HG03460 (cell line): ENCODE measurements around the gene ALDH4A1.

Experiments used
- ATAC-seq: cut with Tn5 transposase; IDR thresholded peaks from one replicate; pipeline ENCODE4 v1.9.1; 2021; ENCODE audit not compliant: unreplicated experiment

ALDH4A1 gene

GRCh38 chr1:18922848-18923755 lies 20.7 kb upstream of the ALDH4A1 start:
- no peak for ATAC-seq

GRCh38 chr1:18922319-18922726 lies 20.0 kb upstream of the ALDH4A1 start:
- no peak for ATAC-seq

GRCh38 chr1:18921516-18922251 lies 19.3 kb upstream of the ALDH4A1 start:
- ATAC-seq = no peak

GRCh38 chr1:18920931-18921330 lies 18.6 kb upstream of the ALDH4A1 start:
- ATAC-seq = no peak

- ATAC-seq = no peak
Measured at GRCh38 chr1:18919956-18920355, 17.6 kb upstream of the ALDH4A1 start.

- no peak for ATAC-seq
Measured at GRCh38 chr1:18919197-18919905, 17.0 kb upstream of the ALDH4A1 start.

- ATAC-seq = no peak
Measured at GRCh38 chr1:18918417-18918816, 16.1 kb upstream of the ALDH4A1 start.

GRCh38 chr1:18917071-18917799 lies 14.9 kb upstream of the ALDH4A1 start:
- ATAC-seq = no peak

GRCh38 chr1:18915341-18915740 lies 13.0 kb upstream of the ALDH4A1 start:
- no peak for ATAC-seq

- ATAC-seq = no peak
Measured at GRCh38 chr1:18913065-18913835, 10.9 kb upstream of the ALDH4A1 start.

- ATAC-seq = no peak
Measured at GRCh38 chr1:18912550-18912949, 10.2 kb upstream of the ALDH4A1 start.

GRCh38 chr1:18908911-18909771 lies 6.8 kb upstream of the ALDH4A1 start:
- ATAC-seq = no peak

- no peak for ATAC-seq
Measured at GRCh38 chr1:18907917-18908845, 5.8 kb upstream of the ALDH4A1 start.

GRCh38 chr1:18907021-18907916 lies 4.9 kb upstream of the ALDH4A1 start:
- no peak for ATAC-seq

- no peak for ATAC-seq
Measured at GRCh38 chr1:18903291-18903756, 969 bp upstream of the ALDH4A1 start.

GRCh38 chr1:18901952-18902522 lies 318 bp downstream of the ALDH4A1 start:
- no peak for ATAC-seq
